Gastroesophageal sphincter (tissue), 2 donors: Measurements from ENCODE around the gene RAI1.

Source experiments
- EP300 ChIP-seq: sonication (generic); formaldehyde crosslinking; IDR thresholded peaks from one replicate; pipeline ENCODE4 v1.6.1; 2017; ENCODE audit warnings: antibody characterized with exemption, mild to moderate bottlenecking
- POLR2AphosphoS5 ChIP-seq: sonication (generic); formaldehyde crosslinking; IDR thresholded peaks from one replicate; pipeline ENCODE4 v1.6.1; 2017; ENCODE audit warnings: antibody characterized with exemption

DNA sequence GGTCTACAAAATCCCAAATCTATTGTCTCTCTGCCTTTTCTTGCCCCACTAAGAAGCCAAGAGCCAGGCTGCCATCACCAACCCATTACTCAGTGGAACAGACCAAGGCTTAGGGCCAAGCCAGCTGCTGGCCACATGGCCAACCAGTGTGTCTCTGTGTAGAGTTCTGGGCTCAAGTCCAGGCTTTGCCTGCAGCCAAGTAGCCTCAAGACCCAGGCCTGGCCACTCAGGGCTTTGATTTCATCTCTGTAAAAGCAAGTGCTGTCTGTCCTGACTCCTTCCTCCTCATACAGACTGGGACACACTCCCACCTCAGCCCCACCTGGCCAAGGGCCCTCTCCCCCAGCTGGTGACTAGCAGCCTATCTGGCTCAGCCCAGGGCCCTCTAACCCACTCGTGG is 140.9 kb downstream of the RAI1 start:
- peak; percentile 40 for TF ChIP-seq POLR2AphosphoS5
- no peak for TF ChIP-seq EP300
